Neural progenitor cell (in vitro differentiated cells): Measurements from ENCODE around the gene HSPA1A. TPM values are rescaled to one million over a fixed set of nuclear protein-coding genes. Genes with fewer than 3 reads are reported as not detected.

ENCODE experiments used
- DNase-seq: peaks from one replicate; pipeline ENCODE4 v3.0.0-alpha.2; 2016; ENCODE audit warnings: low spot score
- H2AFZ ChIP-seq: fragments of 200-600 bp; sonication (generic); replicated peaks from 2 replicates; pipeline ENCODE4 v1.6.1; 2016; ENCODE audit warnings: antibody characterized with exemption
- H3F3A ChIP-seq: fragments of 200-600 bp; sonication (generic); 2 replicates; pipeline ENCODE4 v1.6.1; 2016; ENCODE audit warnings: antibody characterized with exemption, low read depth
- H3K27ac ChIP-seq: fragments of 200-600 bp; sonication (generic); 2 replicates; pipeline ENCODE4 v1.5.1; 2016; ENCODE audit warnings: mild to moderate bottlenecking
- H3K27me3 ChIP-seq: fragments of 200-600 bp; sonication (generic); 2 replicates; pipeline ENCODE4 v1.6.1; 2016; ENCODE audit warnings: mild to moderate bottlenecking, moderate library complexity
- H3K36me3 ChIP-seq: fragments of 200-600 bp; sonication (generic); 2 replicates; pipeline ENCODE4 v1.5.1; 2016
- H3K4me1 ChIP-seq: fragments of 200-600 bp; sonication (generic); 2 replicates; pipeline ENCODE4 v1.6.1; 2016; ENCODE audit warnings: mixed run types
- H3K4me2 ChIP-seq: fragments of 200-600 bp; sonication (generic); 2 replicates; pipeline ENCODE4 v1.6.1; 2016
- H3K4me3 ChIP-seq: fragments of 200-600 bp; sonication (generic); 2 replicates; pipeline ENCODE4 v1.5.1; 2016
- H3K79me2 ChIP-seq: fragments of 200-600 bp; sonication (generic); 2 replicates; pipeline ENCODE4 v1.6.1; 2016; ENCODE audit warnings: low read depth
- H3K9ac ChIP-seq: fragments of 200-600 bp; sonication (generic); 2 replicates; pipeline ENCODE4 v1.6.1; 2016
- H3K9me3 ChIP-seq: fragments of 200-600 bp; sonication (generic); 2 replicates; pipeline ENCODE4 v1.5.1; 2016; ENCODE audit warnings: low read depth
- H4K20me1 ChIP-seq: fragments of 200-600 bp; sonication (generic); 2 replicates; pipeline ENCODE4 v1.6.1; 2016; ENCODE audit warnings: low read depth
- H3K27ac Mint-ChIP-seq: 3 replicates; pipeline ENCODE4 v1.8.0; 2021; ENCODE audit warnings: mixed read lengths
- H3K27me3 Mint-ChIP-seq: 2 replicates; pipeline ENCODE4 v1.8.0; 2022; ENCODE audit warnings: low read depth, mild to moderate bottlenecking, inconsistent platforms, moderate library complexity, mixed read lengths; ENCODE audit not compliant: insufficient read depth
- H3K36me3 Mint-ChIP-seq: 3 replicates; pipeline ENCODE4 v1.8.0; 2021; ENCODE audit warnings: mixed read lengths
- H3K4me1 Mint-ChIP-seq: 3 replicates; pipeline ENCODE4 v1.8.0; 2021; ENCODE audit warnings: mixed read lengths
- H3K4me3 Mint-ChIP-seq: 3 replicates; pipeline ENCODE4 v1.8.0; 2021; ENCODE audit warnings: mild to moderate bottlenecking, moderate library complexity, mixed read lengths
- H3K9me3 Mint-ChIP-seq: 3 replicates; pipeline ENCODE4 v1.8.0; 2020; ENCODE audit warnings: mixed read lengths
- EZH2 ChIP-seq: fragments of 200-600 bp; sonication (generic); IDR thresholded peaks from 2 replicates; pipeline ENCODE4 v1.6.1; 2017; ENCODE audit warnings: antibody characterized with exemption, mild to moderate bottlenecking, moderate library complexity
- EZH2phosphoT487 ChIP-seq: fragments of 200-600 bp; sonication (generic); IDR thresholded peaks from 2 replicates; pipeline ENCODE4 v1.6.1; 2017; ENCODE audit warnings: antibody characterized with exemption
- total RNA-seq: library from RNA; depleted of rRNA; stranded (reverse); fragments of >200 nt; gene quantifications from 2 replicates; pipeline ENCODE4 v1.2.3, GENCODE V29; 2015; ENCODE audit warnings: low replicate concordance
- TF ChIP-seq, protein P1 (sequence below): fragments of 200-600 bp; sonication (generic); IDR thresholded peaks from 2 replicates; pipeline ENCODE4 v1.5.1; 2017; ENCODE audit warnings: antibody characterized with exemption, mild to moderate bottlenecking

The HSPA1A gene
- total RNA-seq, 1 donor from 2014 or later = 36.0 TPM

DNA sequence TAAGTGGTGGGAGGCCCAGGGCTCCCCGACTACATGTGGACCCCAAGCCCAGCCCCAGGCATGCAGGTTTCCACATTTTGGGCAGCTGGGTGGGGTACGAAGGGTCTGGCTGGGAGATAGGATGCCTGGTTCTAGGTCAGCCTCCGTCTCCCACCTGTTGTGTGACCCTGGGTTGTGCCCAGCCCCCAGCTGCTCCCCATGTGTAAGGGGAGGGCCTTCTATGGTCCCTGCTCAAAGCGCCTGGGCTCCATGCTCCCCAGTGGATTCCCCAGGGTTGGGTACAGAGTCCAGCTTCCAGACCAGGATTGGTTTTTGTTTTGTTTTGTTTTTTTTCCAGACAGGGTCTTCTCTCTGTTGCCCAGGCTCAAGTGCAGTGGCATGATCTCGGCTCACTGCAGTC lies 37.1 kb upstream of the HSPA1A start:
- no peak overlapping the region for H3K27ac Mint-ChIP-seq
- H3K27me3 Mint-ChIP-seq = peaks cover 2% of the 10 kb centered on the region

DNA sequence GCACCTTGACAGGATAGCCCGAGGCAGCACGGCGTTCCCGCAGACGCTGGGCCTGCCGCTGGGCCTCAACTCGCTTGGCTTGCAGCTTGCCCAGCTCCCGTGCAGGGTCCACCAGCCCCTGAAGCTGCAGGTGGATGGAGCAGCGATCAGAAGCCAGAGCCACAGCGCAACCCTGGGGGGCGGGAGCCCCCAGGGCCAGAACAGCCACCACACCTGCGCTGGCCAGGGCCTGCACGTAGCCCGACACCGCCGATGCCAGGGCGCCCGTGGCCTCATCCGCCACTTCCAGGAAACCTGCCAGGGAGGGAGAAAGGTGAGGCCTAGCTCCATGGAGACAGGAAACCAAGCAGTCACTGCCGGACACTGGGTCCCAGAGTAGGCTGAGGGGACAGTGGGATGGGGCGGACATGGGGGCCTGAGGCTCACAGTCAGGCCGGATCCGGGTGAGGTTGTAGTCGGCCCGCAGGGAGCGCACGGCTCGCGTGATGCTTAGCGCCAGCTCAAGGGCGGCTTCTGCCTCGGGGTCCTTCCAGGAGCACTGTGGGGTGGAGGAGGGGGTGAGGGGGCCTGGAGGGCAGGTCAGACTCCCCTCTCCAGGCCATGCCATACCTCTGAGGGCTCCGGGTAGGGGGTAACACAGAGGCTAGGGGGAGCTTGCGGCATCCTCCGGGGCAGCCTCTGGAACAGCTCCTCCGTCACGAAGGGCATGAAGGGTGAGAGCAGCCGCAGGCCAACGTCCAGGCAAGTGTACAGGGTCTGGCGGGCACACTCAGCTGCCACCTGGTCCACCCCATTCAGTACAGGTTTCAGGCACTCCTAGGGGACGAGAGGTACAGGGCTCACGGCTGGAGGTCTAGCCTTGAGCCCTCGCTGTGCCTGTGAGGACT lies 36.1 kb upstream of the HSPA1A start:
- Histone ChIP-seq H4K20me1 (no peaks in the 10 kb centered on the region), H3K27me3 (no peaks in the 10 kb centered on the region), H3K27ac (no peak overlapping the region), H3K9me3 (no peaks in the 10 kb centered on the region), H3F3A (no peaks in the 10 kb centered on the region), H3K4me2 (no peak overlapping the region), H3K36me3 (no peaks in the 10 kb centered on the region), H3K9ac (no peak overlapping the region), H3K79me2 (no peaks in the 10 kb centered on the region), H3K4me1 (no peaks in the 10 kb centered on the region), H2AFZ (no peak overlapping the region), H3K4me3 (no peak overlapping the region)
- peaks cover 6% of the 10 kb centered on the region for H3K4me1 Mint-ChIP-seq
- no peaks in the 10 kb centered on the region for H3K9me3 Mint-ChIP-seq
- H3K4me3 Mint-ChIP-seq = no peak overlapping the region
- H3K36me3 Mint-ChIP-seq = peaks cover 9% of the 10 kb centered on the region
- DNase-seq = no peak
- no peak overlapping the region for H3K27ac Mint-ChIP-seq
- TF ChIP-seq EZH2 (no peak), EZH2phosphoT487 (no peak)
- TF ChIP-seq, protein P1, sequence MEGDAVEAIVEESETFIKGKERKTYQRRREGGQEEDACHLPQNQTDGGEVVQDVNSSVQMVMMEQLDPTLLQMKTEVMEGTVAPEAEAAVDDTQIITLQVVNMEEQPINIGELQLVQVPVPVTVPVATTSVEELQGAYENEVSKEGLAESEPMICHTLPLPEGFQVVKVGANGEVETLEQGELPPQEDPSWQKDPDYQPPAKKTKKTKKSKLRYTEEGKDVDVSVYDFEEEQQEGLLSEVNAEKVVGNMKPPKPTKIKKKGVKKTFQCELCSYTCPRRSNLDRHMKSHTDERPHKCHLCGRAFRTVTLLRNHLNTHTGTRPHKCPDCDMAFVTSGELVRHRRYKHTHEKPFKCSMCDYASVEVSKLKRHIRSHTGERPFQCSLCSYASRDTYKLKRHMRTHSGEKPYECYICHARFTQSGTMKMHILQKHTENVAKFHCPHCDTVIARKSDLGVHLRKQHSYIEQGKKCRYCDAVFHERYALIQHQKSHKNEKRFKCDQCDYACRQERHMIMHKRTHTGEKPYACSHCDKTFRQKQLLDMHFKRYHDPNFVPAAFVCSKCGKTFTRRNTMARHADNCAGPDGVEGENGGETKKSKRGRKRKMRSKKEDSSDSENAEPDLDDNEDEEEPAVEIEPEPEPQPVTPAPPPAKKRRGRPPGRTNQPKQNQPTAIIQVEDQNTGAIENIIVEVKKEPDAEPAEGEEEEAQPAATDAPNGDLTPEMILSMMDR = no peak
- peaks cover 2% of the 10 kb centered on the region for H3K27me3 Mint-ChIP-seq

More for the DNA sequence above, 37.1 kb upstream of the HSPA1A start:
- Histone ChIP-seq H2AFZ (no peak overlapping the region), H3K4me1 (no peaks in the 10 kb centered on the region), H3K79me2 (no peaks in the 10 kb centered on the region), H3K9me3 (no peaks in the 10 kb centered on the region), H3F3A (no peaks in the 10 kb centered on the region), H3K36me3 (no peaks in the 10 kb centered on the region), H3K4me3 (no peak overlapping the region), H3K9ac (no peak overlapping the region), H3K27ac (no peak overlapping the region), H3K4me2 (no peak overlapping the region), H4K20me1 (no peaks in the 10 kb centered on the region), H3K27me3 (no peaks in the 10 kb centered on the region)
- peaks cover 6% of the 10 kb centered on the region for H3K4me1 Mint-ChIP-seq
- H3K36me3 Mint-ChIP-seq = peaks cover 8% of the 10 kb centered on the region
- TF ChIP-seq, protein P1 = no peak
- TF ChIP-seq EZH2phosphoT487 (no peak), EZH2 (no peak)
- DNase-seq = no peak
- no peak overlapping the region for H3K4me3 Mint-ChIP-seq
- no peaks in the 10 kb centered on the region for H3K9me3 Mint-ChIP-seq

DNA sequence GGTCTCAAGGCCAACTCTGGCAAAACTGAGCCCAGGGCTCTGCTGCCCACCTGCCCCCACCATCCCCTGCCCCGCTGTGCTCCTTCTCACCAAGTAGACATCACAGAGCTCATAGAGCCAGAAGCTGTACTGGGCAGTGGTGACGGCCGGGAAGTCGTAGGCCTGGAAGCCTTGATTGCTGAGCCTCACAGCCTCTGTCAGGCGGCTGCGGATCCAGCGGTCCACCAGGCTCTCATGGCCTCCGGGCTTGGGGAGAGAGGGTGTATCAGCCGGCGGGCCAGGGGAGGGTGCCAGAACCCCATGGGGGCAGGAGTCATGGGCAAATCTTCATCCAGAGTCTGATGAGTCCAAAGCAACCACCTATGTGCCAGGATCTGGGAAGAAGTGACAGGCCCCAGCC lies 35.4 kb upstream of the HSPA1A start:
- H3K27me3 Mint-ChIP-seq = peaks cover 2% of the 10 kb centered on the region
- peaks cover 6% of the 10 kb centered on the region for H3K4me1 Mint-ChIP-seq
- Histone ChIP-seq H3K9me3 (no peaks in the 10 kb centered on the region), H3K27me3 (no peaks in the 10 kb centered on the region), H3K36me3 (no peaks in the 10 kb centered on the region), H3K4me3 (no peak overlapping the region), H4K20me1 (no peaks in the 10 kb centered on the region), H3F3A (no peaks in the 10 kb centered on the region), H3K9ac (no peak overlapping the region), H3K4me1 (no peaks in the 10 kb centered on the region), H2AFZ (no peak overlapping the region), H3K79me2 (no peaks in the 10 kb centered on the region), H3K4me2 (no peak overlapping the region), H3K27ac (no peak overlapping the region)
- no peak for DNase-seq
- TF ChIP-seq, protein P1 = no peak
- TF ChIP-seq EZH2 = no peak
- TF ChIP-seq EZH2phosphoT487 = no peak
- peaks cover 16% of the 10 kb centered on the region for H3K36me3 Mint-ChIP-seq
- H3K9me3 Mint-ChIP-seq = no peaks in the 10 kb centered on the region
- no peak overlapping the region for H3K4me3 Mint-ChIP-seq
- H3K27ac Mint-ChIP-seq = no peak overlapping the region
